ENCODE results near the gene MOG.
"Not testable (repeated sequence)": the region's sequence is repeated elsewhere in the genome, so short reads cannot be mapped to it uniquely, and the experiment has no call there.

MOG gene

DNA sequence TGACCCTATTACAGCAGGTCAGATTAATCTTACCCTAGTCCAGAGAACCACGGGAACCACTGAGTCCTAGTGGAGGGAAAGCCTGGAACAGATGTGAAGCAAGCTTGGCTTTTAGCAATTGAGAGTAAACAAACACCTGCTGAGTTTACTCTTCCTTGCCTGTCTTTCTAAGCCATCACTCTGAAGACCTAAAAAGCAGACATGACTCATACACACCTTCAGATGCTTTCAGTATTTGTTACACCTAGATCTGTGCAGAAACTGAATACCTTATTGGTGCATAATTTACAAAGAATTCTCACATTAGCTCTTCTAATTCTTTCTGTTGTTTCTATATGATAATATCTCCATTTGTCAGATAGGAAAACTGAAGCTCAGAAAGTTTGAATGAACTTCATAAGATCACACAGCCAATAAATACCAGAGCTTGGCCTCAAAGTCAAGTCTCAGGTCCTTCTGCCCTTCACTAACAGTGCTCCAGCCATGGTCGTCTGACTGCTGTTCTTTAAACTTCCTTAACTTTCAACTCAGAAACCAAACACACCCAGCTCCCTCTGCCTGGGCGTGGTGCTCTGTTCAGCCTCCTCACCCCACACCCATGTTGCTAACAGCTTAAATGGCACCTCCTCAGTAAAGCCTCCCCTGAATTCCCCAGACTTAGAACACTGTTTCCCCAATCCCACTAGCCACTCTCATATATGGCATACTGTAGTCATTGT lies 15.3 kb upstream of the MOG start:
- DNase-seq, result peak; percentile 43

DNA sequence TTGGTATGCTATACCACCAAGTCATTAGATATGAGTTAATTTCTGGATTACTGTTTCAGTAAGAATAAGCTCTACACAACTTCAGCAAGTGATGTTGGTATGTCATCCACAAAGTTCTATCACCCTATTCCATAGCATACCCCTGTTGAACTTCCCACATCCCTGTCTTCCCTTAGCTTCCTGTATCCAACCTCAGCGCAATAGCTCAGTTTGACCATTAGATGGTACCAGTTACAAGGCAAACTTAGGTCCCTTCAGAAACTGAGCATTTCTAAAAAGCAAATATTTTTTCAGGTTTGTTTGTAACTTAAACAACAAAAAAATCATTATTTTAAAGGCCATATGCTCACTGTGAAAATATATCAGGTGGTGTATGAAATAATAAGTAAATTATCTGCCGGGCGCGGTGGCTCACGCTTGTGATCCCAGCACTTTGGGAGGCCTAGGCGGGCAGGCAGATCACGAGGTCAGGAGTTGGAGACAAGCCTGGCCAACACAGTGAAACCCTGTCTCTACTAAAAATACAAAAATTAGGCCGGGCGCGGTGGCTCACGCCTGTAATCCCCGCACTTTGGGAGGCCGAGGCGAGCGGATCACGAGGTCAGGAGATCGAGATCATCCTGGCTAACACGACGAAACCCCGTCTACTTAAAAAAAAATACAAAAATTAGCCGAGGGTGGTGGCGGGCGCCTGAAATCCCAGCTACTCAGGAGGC lies 8.8 kb upstream of the MOG start:
- no peak for DNase-seq

DNA sequence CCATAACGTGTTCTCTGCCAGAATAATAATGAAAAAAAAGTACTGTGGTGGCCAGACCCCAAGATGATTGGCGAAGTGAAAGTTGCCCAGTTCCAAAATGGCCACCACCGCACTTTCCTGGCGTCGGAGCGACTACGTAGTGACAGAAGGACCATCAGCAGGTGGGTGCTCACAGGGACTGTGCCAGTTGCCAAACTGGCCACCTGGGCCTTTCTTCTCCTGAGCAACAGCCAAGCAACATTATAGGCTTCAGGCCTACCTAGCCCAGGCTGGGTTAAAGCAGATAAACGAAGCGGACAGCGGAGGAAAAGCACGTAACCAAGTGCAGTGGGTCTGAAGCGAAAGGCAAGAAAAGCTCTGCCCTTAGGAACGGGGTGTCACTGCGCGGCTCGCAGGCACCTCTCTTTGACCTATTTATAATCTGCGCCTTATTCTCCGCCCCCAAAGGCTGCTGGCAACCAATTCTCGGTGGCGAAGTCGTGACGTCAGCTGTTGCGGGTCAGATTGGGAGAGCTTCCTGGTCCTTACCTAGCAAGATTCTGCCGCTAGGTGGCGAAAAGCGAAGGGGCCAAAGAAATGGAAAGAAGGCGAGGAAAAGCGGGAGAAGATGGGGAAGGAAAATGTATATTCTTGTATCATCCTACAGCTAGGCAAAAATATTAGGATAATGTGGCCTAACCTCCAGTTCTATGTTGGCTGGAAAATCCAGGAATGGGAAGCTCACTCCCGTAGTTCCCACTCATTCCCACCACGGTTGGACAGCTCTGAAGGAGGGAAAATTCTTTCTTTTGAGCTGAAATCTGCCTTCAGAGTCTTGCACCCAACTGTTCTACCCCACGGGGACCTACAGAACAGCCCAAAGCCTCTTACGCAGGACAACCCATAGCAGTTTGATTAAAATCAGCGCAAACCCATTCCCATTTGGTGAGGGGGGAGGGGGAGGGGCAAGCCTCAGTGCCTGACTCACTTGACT lies 6.9 kb upstream of the MOG start:
- DNase-seq, result peak; percentile 98

DNA sequence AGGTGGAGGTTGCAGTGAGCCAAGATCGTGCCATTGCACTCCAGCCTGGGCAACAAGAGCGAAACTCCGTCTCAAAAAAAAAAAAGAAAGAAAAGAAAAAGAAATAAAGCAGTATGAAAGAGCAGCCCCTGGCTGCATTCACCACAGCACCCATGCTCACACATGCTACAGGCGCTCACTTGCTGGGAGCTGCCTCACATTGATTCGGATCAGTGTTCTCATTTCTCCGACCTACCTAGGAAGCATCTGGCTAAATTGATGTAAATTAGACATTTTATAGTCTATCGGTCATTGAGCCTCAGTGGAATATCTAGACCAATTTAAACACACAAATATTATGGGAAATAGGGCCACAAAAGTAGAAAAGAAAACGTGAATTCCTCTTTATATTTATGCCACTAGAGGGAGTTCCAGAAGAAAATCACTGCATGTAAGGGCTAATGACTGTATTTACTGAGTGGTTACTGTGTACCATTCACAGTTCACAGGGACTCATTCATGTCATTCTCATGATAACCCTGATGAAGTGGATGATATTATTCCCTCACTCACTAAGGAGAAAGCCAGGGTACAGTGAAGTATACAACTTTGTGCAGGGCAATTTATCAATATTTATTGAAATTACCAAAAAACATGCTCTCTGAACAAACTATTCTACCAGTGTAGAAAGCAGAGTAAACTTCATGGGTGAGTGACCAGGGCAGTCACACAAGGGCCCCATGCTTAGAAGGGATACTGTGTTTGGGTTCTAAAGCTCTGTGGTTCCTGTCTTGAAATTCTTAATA lies 5.3 kb upstream of the MOG start:
- no peak for DNase-seq

DNA sequence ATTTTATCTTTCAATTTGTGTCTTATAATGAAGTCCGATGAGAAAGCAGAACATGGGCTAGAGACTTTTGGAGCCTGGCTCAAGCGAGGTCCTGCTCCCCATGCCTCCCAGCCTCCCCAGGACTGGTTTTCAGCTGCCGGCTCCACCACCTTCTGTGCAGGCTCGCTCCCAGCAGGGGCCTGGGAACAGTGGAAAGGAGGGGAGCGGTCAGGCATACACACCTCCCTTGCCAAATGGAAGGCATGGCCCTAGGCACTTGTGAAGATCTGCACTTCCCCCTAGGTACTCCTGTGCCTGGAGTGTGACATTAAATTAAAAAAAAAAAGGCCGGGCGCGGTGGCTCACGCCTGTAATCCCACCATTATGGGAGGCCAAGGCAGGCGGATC lies 4.7 kb upstream of the MOG start:
- no peak for DNase-seq

DNA sequence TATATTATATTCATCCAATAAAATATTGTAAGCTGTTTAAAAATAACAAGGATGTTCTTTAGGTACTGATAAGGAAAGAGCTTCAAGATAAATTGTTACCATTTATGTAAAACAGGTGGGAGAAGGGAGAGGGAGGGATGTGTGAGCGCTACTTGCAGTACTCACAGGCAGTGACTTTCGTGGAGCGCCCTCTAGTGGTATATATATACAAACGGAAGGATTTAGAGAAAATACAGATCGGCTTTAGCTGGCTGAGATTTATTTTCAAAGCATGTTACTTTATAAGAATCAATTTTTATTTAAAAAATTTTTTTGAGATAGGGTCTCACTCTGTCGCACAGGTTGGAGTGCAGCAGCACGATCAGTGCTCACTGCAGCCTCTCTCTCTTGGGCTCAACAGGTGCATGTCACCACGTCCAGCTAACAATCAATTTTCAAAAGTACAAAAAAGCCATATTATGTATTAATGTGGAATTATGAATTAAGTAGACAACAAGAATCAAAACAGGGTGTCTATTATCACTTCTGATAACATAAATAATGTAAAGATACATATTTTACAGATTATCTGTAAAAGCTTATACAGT lies 3.3 kb upstream of the MOG start:
- DNase-seq, result peak; percentile 42

DNA sequence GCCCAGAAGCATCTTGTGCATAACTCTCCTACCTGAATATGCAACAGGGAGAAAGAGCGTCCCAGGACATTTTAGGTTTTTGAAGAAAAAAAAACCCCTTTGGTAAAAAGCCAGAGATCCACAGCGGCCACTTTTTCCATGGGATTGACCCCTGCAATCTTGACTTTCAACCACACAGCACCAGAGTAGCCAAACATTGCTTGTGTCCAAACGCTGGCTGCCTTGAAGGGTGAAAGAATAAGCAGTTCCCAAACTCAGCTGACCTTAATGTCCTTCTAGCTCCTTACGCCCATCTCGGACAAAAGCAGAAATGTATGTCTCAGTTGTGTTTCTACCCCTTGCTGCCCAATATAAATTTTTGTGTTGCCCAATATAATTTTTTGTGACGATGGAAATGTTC lies 1.2 kb upstream of the MOG start:
- DNase-seq, result no peak

DNA sequence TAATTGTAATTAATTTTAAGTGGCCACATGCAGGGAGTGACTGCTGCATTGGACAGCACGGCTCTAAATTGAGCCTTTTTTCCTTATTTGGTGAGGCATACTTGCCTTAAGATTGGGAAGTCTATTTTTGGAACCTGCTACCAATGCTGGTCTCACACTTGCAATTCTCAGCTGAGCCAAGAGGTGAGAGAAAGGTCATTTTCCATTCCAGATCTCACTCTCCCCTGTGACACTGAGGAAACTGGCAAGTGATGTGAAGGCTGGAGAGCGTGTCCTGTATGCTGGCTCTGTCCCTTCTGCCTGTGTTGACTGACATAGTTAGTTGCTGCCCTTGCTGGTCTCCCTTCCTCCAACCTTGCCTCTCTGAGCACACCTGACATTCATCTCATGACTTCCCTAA lies 735 bp upstream of the MOG start:
- DNase-seq, result no peak

DNA sequence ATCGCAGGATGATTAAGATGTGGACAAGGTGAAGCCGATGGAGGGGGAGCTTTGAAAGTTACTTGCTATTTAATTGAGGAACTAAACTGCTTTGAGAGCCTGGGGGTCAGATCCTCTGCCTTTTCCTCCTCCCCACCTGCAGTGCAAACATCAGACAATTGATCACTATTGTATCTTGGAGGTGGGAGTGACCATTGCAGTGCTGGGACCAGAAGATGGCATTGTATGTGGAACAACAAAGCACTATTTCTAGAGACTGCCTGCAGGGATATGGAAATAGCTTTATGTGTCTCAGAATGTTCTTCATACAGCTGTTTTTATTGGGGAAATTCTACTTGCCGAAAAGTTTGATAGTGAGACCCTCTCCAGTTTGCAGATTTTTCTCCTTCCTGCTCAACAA lies 4.2 kb downstream of the MOG start:
- no peak for DNase-seq

DNA sequence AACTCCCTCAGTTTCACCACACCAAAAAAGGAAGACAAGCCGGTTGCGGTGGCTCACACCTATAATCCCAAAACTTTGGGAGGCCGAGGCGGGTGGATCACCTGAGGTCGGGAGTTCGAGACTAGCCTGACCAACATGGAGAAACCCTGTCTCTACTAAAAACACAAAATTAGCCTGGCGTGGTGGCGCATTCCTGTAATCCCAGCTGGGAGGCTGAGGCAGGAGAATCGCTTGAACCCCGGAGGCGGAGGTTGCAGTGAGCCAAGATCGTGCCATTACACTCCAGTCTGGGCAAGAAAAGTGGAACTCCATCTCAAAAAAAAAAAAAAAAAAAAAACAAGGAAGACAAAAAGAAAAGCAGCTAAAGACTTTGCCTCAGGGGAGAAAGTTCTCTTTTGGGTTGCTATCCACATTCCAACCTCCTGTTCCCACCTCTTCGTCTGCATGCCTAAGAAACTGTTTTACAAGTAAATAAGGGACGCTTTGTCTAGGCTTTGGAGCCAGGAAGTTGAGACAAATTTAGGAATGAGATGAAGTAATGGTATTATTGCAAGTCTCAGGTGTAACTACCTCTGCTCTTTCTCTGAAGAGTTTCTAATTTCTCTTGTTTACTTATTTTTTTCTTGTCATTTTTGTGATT lies 4.7 kb downstream of the MOG start:
- not testable (repeated sequence) for DNase-seq

DNA sequence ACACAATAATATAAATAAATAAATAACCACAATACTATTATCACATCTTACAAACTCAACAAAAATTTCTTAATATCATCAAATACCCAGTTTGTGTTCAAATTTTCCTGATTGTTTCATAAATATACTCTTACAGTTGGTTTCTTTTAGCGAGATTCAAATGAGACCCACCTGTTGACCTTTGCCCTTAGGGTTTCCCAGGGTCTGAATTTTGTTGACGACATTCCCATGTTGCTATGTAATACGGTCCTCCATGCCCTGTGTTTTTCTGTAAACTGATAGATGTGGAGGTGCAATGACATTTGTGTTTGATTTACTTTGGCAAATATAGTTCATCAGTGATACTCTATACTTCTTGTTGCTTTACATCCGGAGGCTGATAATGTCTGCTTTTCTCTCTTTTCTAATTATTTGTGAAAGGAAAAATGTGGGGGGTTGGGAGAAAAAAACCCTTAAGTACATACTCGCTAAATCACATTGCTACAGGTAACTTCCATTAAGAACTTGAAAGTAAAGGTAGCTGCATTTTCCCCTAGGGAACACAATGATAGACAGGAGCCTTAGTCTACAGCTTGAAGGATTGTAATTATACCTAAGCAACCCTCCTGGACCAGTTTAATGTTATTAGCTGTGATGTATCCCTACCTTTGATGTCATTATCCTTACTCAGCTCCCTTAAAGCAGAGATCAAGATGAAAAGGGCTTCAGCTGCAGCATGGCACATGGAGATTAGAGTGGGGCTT lies 6.6 kb downstream of the MOG start:
- no peak for DNase-seq

DNA sequence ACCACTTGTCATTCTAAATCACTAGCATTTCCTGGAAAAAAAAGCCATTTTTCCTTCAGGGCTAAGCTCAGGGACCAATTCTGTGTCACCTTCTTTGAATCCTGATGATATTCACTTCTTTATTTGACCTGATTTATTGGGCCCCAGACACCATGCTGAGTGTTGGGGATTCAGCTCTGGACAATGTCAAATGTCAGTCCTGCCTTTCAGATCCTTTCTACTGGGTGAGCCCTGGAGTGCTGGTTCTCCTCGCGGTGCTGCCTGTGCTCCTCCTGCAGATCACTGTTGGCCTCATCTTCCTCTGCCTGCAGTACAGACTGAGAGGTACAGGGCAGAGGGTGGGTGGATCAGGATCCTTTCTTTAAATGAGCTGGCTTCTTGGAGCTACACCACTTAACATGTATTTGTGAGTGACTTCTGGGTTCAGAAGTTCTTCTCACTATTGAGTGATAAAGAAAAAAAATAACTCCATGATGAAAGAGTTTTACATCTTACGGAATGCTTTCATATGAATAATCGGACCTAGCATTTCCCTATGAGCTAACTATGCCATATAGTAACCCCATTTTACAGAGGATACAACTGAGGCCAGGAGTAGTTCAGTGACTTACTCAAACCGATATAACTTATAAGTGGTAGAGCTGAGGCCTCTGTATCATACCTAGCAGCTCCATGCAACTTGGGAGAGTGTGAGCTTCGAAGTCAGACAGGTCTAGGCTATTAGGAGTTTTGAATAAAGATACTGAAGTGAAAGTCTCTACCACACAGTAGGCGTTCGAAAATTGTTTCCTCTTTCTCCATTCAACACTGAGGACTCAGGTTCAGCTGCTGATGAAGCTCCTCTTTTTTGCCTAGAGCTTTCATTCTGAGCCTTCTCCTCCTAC lies 9.3 kb downstream of the MOG start:
- DNase-seq, result no peak

DNA sequence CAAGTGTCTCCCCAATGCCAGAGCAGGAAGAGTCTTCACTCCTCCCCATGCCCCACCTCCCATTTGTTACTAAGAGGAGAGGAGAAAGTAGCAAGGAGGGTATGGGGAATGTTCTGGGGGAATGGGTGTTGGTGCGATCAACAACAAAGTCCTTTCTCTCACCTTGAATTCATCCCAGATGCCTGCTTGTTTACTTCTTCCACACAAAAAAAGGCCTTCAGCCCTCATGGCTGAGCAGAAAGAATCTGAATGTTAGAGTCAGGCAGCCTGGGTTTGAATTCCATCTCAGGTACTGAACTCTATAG lies 9.9 kb downstream of the MOG start:
- DNase-seq, result no peak

DNA sequence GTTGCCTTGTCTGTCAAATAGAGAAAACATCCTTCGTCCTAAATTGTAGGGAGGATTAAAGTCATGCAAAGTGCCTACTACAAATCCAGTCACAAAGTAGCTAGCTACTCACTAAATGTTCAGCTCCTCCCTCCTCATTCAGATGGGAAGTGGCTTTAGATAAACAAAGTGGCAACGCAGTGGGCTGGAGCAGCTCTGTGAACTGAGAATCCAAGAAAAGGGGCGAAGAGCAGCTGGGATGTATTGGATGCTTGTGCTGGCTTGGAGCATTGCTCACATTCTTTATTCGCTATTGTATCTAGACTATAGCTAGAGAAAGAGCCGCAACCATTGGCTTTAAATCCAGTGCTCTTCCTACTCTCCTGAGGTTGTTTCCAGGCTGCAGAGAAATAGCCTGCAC lies 10.3 kb downstream of the MOG start:
- DNase-seq, result no peak

DNA sequence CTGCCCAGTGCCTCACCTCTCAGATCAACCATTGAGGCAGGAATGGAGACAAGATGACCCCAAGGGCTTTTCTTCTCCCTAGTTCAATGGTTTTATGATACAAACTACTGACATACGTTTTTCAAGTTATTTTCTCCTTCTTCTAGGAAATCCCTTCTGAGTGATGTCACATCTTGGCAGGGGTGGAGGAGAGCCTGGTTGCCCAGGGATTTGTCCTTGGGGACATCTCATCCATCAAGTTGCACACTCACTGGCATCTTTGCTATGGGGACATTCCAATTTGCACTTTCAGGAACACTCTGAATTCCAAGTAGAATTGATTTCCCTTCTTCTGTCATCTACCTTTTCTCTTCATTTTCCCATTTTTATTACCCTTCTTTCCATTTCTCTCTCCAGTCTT lies 14.1 kb downstream of the MOG start:
- DNase-seq, result no peak

DNA sequence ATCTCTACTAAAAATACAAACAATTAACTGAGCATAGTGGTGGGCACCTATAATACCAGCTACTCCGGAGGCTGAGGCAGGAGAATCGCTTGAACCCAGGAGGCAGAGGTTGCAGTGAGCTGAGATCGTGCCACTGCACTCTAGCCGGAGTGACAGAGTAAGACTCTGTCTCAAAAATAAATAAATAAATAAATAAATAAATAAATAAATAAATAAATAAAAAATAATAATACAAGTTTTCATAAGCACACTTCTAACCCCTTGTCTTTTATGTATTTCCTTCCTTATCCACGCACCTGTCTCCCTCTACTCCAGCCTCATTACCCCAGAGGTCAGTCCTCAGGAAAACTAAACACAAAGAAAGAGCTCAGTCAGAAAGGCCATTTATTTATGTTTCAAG lies 15.2 kb downstream of the MOG start:
- DNase-seq, result not testable (repeated sequence)

DNA sequence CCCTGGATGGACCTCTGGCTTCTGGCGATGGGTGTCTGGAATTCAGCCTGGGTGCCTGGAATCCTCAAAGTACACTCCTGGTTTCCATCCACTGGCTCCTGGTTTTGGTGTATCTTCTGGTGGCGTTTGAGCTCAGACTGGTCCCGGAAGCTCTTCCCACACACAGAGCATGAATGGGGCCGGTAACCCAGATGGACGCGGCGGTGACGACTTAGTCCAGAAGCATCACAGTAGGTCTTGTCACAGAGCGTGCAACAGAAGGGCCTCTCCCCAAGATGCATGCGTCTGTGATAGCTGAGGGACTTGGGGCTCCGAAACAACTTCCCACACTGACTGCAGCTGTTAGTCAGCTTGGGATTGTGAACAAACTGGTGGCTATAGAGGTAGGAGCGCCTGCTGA lies 16.3 kb downstream of the MOG start:
- DNase-seq, result no peak

DNA sequence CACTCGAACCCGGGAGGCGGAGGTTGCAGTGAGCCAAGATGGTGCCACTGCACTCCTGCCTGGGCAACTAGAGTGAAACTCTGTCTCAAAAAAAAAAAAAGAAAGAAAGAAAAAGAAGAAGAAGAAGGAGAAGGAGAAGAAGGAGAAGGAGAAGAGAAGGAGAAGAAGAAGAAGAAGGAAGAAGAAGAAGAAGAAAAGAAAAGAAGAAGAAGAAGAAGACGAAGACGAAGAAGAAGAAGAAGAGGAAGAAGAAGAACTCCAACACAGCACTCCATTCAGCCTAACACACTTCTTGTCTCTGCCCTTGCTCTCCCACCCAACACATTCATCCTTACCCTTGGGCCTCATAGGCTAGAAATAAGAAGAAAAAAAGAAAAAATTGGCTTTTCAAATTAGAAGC lies 17.1 kb downstream of the MOG start:
- DNase-seq, result no peak

DNA sequence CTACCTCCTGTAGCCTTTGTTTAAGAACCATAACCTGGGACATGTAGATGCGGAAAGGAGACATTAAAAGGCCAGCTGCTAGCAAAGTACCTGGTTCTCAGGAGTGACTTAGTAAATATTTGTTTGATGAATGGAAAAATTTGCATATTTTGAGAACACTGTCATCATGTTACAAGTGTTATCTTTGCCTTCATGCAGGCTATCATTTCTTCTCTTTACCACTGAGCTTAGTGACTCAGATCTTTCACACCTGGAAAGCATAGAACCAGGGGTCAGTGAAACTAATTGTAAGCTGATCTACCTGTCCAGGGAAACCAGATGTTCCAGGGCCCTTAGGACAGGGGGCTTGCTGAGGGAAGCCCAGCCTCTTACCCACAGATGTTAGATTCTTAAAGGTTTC lies 18.7 kb downstream of the MOG start:
- DNase-seq, result no peak

DNA sequence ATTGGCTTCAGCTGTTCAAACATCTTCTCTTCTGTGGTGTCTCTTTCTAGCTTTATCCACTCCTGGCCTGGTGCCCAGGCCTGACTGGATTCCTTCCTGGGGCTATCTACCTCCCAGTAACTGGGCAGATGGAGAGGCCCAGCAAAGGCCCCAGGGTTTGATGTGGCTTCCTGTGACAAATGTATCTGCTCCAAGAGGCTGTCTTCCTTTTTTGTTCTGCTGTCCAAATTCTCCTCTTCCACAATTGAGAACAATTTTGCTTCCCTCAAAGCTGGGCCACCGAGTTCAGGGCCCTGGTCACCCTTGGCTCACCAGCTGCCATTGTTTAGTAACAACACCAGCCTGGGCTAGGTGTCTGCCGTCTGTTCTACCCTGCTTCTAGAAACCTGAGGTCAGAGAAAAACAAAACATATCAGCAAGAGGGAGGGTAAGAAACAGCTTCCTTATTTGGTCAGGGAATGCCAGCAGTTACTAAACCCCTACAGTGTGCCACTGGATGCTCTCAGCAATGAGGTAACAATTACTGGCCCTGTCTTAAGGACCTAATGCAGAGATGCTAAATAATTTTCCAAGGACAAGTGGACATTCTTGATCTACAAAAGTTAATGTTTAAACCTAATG lies 20.2 kb downstream of the MOG start:
- no peak for DNase-seq

All from CD4-positive, alpha-beta T cell treated with Interleukin-15 for 1 hour (primary cell).